Small intestine (tissue), 7 donors: ENCODE measurements around the gene NUPR2. TPM values are rescaled to one million over a fixed set of nuclear protein-coding genes. Genes with fewer than 3 reads are reported as not detected.
"Not testable (repeated sequence)": the region's sequence is repeated elsewhere in the genome, so short reads cannot be mapped to it uniquely, and the experiment has no call there.

Experiments used
- DNase-seq, 2 donors: peaks; one replicate each; pipeline versions ENCODE4 v3.0.0 to v3.0.0-alpha.2; 2013
- FAIRE-seq: peaks from 2 replicates; lab custom pipeline; 2012; peaks lifted over from hg19 to GRCh38; lab: Jason Lieb, UNC
- H3K27ac ChIP-seq, 3 donors: one replicate each; pipeline ENCODE4 v1.5.1; 2013; ENCODE audit warnings: low read length in 2 of 3, mild to moderate bottlenecking in 2 of 3, control low read depth in 1 of 3, inconsistent platforms in 1 of 3, low read depth in 1 of 3, moderate library complexity in 1 of 3
- H3K27me3 ChIP-seq, 3 donors: one replicate each; pipeline ENCODE4 v1.6.1; 2013; ENCODE audit warnings: low read length in 3 of 3, inconsistent platforms in 1 of 3; ENCODE audit not compliant: control insufficient read depth in 3 of 3, insufficient read depth in 3 of 3
- H3K36me3 ChIP-seq, 3 donors: one replicate each; pipeline ENCODE4 v1.6.1; 2013; ENCODE audit warnings: low read length in 3 of 3, inconsistent platforms in 1 of 3, low read depth in 1 of 3, mild to moderate bottlenecking in 1 of 3, moderate library complexity in 1 of 3; ENCODE audit not compliant: control insufficient read depth in 3 of 3, insufficient read depth in 2 of 3
- H3K4me1 ChIP-seq, 3 donors: one replicate each; pipeline ENCODE4 v1.6.1; 2013; ENCODE audit warnings: low read length in 2 of 3, inconsistent platforms in 1 of 3, low read depth in 1 of 3, mild to moderate bottlenecking in 1 of 3, moderate library complexity in 1 of 3; ENCODE audit not compliant: control insufficient read depth in 3 of 3, insufficient read depth in 2 of 3
- H3K4me3 ChIP-seq, 3 donors: one replicate each; pipeline ENCODE4 v1.5.1; 2013; ENCODE audit warnings: low read length in 3 of 3, control low read depth in 1 of 3, inconsistent platforms in 1 of 3, low read depth in 1 of 3, mild to moderate bottlenecking in 1 of 3, moderate library complexity in 1 of 3
- H3K9me3 ChIP-seq, 2 donors: one replicate each; pipeline ENCODE4 v1.6.1; 2013; ENCODE audit warnings: low read depth in 1 of 2, low read length in 1 of 2; ENCODE audit not compliant: control insufficient read depth in 2 of 2, insufficient read depth in 1 of 2
- WGBS, 3 donors: extraction: QIAGEN DNeasy Blood & Tissue Kit; methylation state at CpG; one replicate each; pipeline ENCODE4 v1.1.7; 2013; 5-methylcytosine and 5-hydroxymethylcytosine counted together
- polyA plus RNA-seq, 4 donors: library from polyadenylated mRNA; stranded (reverse) in 3 of 4; unstranded in 1 of 4; fragments of 200-250 nt in 3 of 4; fragments of 120-200 nt in 1 of 4; gene quantifications; one replicate each; pipeline versions ENCODE4 v1.2.1 to v1.2.3, GENCODE V29; 2013
- donor health status: healthy with polysubstance abuse.
- donor health status: control.
- donor health status: control.
- donor health status: Bipolar disorder and iron deficiency.
- donor health status: healthy.

Gene NUPR2
- polyA plus RNA-seq, 4 donors: 2.1 to 2.3 TPM; not detected in 2

DNA sequence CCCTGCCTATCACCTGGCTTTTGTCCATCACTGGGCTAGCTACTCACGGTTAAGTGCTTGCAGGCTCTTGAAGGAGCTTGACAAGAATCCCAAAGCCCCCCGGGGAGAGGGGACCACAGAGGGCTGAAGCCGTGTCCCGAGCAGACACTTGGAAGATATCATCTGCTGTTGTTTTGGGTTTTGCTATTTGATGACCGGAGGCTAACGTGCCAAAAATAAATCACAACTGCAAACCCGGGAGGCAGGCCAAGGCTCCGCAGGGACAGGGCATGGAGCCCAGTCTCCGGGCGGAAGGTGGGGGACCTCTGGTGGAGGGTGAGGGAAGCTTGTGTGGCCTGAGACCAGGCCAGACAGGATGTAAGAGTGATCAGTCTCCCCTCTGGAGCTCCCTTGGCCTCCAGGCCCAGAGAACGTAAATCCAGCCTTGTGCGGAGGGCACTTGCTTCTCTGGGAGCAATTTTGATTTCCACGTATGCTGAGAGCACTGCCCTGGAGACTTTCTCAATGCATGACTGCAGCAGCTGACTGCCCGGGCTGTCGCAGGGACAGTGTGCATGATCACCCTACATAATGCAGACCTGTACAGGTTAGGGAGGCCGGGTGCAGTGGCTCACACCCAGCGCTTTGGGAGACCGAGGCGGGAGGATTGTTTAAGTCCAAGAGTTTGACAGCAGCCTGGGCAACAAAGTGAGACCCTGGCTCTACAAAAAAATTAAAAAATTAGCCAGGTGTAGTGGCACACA lies 23.3 kb downstream of the NUPR2 start, which contains the start of gene PHKG1:
Gene PHKG1 (minus strand): TSS at position 164 of the 743 bp plus-strand sequence. CDS start 4,011 bp downstream, outside the sequence.
- peak; percentile 31 to 42 for DNase-seq
- no peaks in the 10 kb centered on the region for H3K4me1 ChIP-seq
- WGBS, 3 donors: 45 to 58% (median 53%) methylated on average over 19 of the region's 19 CpGs
- no peaks in the 10 kb centered on the region for H3K27me3 ChIP-seq
- H3K27ac ChIP-seq: peak within 1 kb of the TSS in 1 of 3 donors; percentile 21
- no peak for FAIRE-seq
- no peak within 1 kb of the TSS for H3K4me3 ChIP-seq
- peaks cover 0 to 19% (median 0%) of the 10 kb centered on the region in 3 donors for H3K36me3 ChIP-seq
- no peaks in the 10 kb centered on the region for H3K9me3 ChIP-seq

DNA sequence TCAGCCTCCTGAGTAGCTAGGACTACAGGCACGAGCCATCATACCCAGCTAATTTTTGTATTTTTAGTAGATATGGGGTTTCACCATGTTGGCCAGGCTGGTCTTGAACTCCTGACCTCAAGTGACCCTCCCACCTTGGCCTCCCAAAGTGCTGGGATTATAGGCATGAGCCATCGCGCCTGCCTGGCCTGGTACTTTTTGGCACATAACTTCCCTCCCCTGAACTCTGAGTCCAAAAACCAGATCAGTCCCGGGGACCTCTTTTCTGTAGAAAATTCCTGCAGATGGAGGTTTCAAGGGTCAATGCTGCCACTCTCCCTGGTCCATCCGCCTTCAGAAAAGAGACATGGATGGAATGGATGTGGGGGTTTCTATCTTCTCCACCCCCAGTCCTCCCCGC lies 23.8 kb downstream of the NUPR2 start:
- not testable (repeated sequence) for H3K9me3 ChIP-seq, H3K4me1 ChIP-seq, H3K4me3 ChIP-seq, DNase-seq, H3K27me3 ChIP-seq, FAIRE-seq
- WGBS, 3 donors: 58 to 65% (median 65%) methylated on average over 6 of the region's 6 CpGs
- peak overlapping the region in 1 of 3 donors; percentile 21 for H3K27ac ChIP-seq
- peaks cover 0 to 25% (median 0%) of the 10 kb centered on the region in 3 donors for H3K36me3 ChIP-seq

DNA sequence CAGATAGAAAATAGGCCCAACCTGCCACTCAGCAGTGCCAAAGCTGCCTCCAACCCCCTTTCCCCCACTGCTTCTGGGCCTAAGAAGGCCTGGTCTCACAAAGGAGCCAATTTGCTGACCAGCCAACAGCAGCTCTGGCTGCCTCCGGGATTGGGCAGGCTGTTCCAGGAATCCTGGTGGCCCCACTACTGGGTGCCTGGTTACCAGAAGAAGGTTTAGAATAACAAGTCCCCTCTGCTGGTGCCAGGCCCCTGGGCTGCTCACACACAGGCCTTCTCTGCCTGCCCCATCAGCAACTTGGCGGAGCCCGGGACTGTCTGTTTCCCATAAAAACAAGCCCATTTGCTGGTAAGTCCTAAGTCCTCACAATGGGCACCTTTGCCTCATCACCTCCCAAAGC lies 24.6 kb downstream of the NUPR2 start:
- Histone ChIP-seq H3K27ac (no peak overlapping the region), H3K36me3 (peaks cover 0 to 31% (median 0%) of the 10 kb centered on the region in 3 donors), H3K4me1 (no peaks in the 10 kb centered on the region), H3K27me3 (no peaks in the 10 kb centered on the region), H3K9me3 (no peaks in the 10 kb centered on the region), H3K4me3 (no peak overlapping the region)
- DNase-seq (no peak), FAIRE-seq (no peak)
- WGBS, 3 donors: 83 to 90% (median 86%) methylated on average over 3 of the region's 3 CpGs

DNA sequence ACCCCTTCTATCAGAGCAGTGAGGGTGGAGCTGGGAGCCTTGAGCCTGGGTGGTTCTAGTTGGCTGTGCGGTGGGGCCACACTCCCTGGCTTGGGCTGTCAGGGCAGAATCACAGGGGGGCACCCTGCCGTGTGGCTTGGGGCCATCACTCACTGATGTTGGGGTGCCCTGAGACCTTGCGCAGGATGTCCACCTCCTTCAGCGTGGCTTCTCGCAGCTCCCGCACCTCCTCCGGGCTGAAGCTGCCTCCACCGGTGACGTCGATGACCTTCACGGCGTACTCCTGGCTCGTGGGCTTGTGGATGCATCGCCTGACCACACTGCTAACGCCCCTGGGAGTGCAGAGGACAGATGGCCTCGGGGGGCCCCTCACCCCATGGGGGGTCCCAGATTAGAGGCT lies 28.8 kb downstream of the NUPR2 start:
- Histone ChIP-seq H3K36me3 (peaks cover 0 to 48% (median 0%) of the 10 kb centered on the region in 3 donors), H3K9me3 (no peaks in the 10 kb centered on the region), H3K4me3 (no peak overlapping the region), H3K27ac (no peak overlapping the region), H3K4me1 (no peaks in the 10 kb centered on the region), H3K27me3 (no peaks in the 10 kb centered on the region)
- WGBS, 3 donors: 92 to 94% (median 93%) methylated on average over 16 of the region's 16 CpGs
- FAIRE-seq (no peak), DNase-seq (no peak)

DNA sequence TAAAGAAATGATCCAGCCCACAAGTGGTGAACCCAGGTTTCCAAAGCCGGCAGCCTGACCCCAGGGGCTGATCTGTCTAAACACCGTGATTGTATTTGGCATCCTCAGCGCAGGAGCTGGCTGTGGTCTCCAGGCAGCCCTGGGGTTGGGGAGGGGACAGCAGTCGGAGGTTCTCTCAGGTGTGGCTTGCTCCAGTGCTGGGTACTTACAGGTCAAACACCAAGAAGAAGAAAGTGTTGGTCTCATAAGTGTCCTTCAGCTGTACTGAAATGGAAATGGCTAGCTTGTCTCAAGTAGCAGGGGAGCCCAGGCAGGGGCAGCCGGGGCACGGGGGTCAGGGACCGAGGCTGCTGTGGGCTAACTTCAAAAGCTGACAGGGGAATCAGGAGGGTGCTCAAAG lies 29.5 kb downstream of the NUPR2 start:
- H3K27me3 ChIP-seq: no peaks in the 10 kb centered on the region
- H3K4me3 ChIP-seq: no peak overlapping the region
- DNase-seq: no peak
- no peak for FAIRE-seq
- no peaks in the 10 kb centered on the region for H3K9me3 ChIP-seq
- WGBS, 3 donors: 96 to 98% (median 97%) methylated on average over 7 of the region's 7 CpGs
- H3K27ac ChIP-seq: no peak overlapping the region
- H3K4me1 ChIP-seq: no peaks in the 10 kb centered on the region
- peaks cover 0 to 52% (median 0%) of the 10 kb centered on the region in 3 donors for H3K36me3 ChIP-seq

DNA sequence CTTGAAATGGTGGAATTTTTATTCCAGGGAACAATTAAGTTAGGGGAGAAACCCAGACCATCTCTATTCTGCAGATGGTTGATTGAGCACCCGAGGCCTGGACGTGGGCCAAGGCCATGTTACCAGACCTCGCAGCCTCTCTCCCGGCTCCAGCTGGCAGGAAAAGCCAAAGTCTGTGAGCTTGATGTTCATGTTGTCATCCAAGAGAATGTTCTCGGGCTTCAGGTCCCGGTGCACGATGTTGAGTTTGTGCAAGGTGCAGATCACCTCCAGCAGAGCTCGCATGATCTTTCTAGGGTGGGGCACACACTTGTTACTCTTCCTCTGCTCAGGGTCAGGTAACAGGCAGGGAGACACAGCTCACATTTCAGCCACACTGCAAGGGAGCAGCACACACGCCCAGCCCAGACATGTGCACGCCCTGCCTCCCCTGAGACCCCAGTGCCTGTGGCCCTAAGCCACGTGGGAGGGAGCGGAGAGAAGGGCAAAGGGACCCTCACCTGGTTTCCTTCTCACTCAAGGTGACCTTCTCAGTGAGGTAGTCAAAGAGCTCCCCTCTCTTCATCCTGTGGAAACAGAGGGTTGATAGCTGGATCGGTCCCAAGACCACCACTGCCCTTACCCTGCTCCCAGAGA lies 32.9 kb downstream of the NUPR2 start:
- H3K27me3 ChIP-seq: no peaks in the 10 kb centered on the region
- H3K36me3 ChIP-seq: peaks cover 0 to 65% (median 3%) of the 10 kb centered on the region in 3 donors
- H3K4me1 ChIP-seq: no peaks in the 10 kb centered on the region
- H3K27ac ChIP-seq: no peak overlapping the region
- H3K9me3 ChIP-seq: no peaks in the 10 kb centered on the region
- DNase-seq (no peak), FAIRE-seq (no peak)
- no peak overlapping the region for H3K4me3 ChIP-seq
- WGBS, 3 donors: 29 to 56% (median 45%) methylated on average over 13 of the region's 13 CpGs

DNA sequence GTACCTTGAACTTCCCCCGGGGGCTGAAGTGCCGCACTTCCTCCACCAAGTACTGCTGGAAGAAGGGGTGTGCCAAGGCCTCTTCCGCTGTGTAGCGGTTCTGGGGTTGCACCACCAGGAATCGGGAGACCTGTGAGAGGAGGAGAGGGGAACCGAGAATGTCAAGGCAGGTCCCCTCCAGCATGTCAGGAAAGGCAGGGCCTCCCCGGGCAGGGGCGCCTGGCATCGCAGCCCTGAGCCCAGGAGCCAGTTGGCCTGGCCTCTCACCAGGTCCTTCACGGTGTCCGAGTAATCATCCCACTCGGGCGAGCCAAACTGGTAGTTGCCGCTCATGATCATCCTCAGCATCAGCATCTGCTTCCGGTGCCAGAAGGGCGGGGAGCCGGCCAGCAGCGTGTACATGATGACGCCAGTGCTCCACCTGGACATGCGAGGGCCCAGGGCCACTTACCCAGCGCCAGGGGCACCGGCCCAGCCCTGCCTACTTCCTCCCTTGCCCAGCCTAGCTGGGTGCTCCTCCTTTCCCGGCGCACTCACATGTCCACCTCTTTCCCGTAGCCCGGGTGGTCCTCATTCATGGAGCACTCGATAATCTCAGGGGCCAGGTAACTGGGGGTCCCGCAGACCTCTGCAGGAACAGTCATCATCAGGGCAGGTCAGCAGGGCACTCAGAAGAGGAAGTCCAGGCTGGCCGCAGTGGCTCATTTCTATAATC lies 34.4 kb downstream of the NUPR2 start:
- H3K9me3 ChIP-seq: no peaks in the 10 kb centered on the region
- no peak for FAIRE-seq
- peaks cover 0 to 66% (median 3%) of the 10 kb centered on the region in 3 donors for H3K36me3 ChIP-seq
- no peak overlapping the region for H3K4me3 ChIP-seq
- WGBS, 3 donors: 95 to 98% (median 96%) methylated on average over 29 of the region's 29 CpGs
- H3K4me1 ChIP-seq: no peaks in the 10 kb centered on the region
- no peak overlapping the region for H3K27ac ChIP-seq
- DNase-seq: no peak
- H3K27me3 ChIP-seq: no peaks in the 10 kb centered on the region

DNA sequence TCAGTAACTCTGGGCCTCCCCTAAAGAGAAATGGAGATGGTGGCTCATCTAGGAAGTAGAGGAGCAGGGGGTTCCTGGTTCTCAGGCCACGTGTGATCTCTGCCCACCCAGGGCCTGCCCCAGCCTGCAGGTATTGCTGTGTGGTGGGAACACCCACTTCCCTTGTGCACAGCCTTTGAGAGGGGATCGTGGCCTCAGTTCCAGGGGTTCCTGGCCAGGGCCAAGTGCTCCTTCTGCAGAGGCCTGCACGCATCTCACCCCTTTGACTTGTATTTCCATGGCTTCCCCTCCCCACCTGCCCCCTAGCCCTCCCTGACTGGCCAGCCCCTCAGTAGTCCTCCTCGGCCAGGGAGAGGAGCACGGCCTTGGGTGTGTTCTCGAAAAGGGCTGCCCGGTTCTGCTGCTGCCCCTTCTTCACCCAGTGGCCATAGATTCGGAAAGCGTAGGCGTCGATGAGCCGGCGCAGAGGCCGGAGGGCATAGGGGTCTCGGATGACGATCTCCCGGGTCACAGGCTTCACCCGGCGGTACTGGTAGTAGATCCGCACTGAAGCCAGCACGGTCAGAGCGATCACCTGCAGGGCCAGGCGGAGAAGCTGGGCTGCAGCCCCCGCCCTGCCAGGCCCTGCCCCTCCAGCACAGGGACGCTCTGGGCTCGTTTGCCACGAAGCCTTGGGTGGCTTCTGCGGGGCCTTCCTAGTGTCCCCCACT lies 35.3 kb downstream of the NUPR2 start:
- 93 to 95% (median 93%) methylated on average over 27 to 28 of the region's 28 CpGs for WGBS, 3 donors
- H3K27me3 ChIP-seq, H3K9me3 ChIP-seq, H3K4me1 ChIP-seq, H3K27ac ChIP-seq, H3K4me3 ChIP-seq, DNase-seq, FAIRE-seq: not testable (repeated sequence)
- H3K36me3 ChIP-seq: peaks cover 0 to 67% (median 3%) of the 10 kb centered on the region in 3 donors
